ENCODE measurements around the gene BABAM1.

DNA sequence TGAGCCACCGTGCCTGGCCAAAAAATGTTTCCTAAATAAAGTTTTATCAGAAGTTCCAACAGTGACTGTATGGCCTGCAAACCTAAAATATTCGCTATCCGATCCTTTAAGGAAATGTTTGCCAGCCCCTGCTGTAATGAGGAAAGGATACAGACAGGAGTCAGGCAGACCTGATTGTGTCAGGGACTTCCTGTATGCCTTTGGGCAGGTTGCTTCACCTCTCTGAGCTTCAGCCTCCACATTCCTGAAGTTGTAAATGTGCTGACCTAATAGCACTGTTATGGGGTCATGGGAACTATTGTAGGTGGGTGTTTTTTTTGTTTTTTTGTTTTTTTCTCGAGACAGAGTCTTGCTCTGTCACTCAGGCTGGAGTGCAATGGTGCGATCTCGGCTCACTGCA lies 29.7 kb downstream of the BABAM1 start:
- TF ChIP-seq, protein P1, sequence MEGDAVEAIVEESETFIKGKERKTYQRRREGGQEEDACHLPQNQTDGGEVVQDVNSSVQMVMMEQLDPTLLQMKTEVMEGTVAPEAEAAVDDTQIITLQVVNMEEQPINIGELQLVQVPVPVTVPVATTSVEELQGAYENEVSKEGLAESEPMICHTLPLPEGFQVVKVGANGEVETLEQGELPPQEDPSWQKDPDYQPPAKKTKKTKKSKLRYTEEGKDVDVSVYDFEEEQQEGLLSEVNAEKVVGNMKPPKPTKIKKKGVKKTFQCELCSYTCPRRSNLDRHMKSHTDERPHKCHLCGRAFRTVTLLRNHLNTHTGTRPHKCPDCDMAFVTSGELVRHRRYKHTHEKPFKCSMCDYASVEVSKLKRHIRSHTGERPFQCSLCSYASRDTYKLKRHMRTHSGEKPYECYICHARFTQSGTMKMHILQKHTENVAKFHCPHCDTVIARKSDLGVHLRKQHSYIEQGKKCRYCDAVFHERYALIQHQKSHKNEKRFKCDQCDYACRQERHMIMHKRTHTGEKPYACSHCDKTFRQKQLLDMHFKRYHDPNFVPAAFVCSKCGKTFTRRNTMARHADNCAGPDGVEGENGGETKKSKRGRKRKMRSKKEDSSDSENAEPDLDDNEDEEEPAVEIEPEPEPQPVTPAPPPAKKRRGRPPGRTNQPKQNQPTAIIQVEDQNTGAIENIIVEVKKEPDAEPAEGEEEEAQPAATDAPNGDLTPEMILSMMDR (IDR thresholded peaks at IDR 0.05): no peak
- no peak for TF ChIP-seq POLR2A (IDR thresholded peaks at IDR 0.05)
